ENCODE measurements around the gene CASP2.

GRCh38 chr7:143321242-143321641 lies 33.1 kb downstream of the CASP2 start:
- TF ChIP-seq CTCF (conservative IDR thresholded peaks at IDR 0.05) (no peak), ZFX (IDR thresholded peaks at IDR 0.05) (no peak)

Measured in C4-2B (cell line).